CD4-positive, alpha-beta T cell treated with Interleukin-6 at 100 ng/mL for 8 hours (primary cell): Measurements from ENCODE around the gene PLA2G2F.
"Not testable (repeated sequence)": the region's sequence is repeated elsewhere in the genome, so short reads cannot be mapped to it uniquely, and the experiment has no call there.

ENCODE experiments used
- DNase-seq: peaks from one replicate; pipeline ENCODE4 v3.0.0-alpha.2; 2020; ENCODE audit warnings: mixed read lengths, low spot score

The PLA2G2F gene

GRCh38 chr1:20114021-20114648 is 25.0 kb upstream of the PLA2G2F start:
- DNase-seq = no peak

DNA sequence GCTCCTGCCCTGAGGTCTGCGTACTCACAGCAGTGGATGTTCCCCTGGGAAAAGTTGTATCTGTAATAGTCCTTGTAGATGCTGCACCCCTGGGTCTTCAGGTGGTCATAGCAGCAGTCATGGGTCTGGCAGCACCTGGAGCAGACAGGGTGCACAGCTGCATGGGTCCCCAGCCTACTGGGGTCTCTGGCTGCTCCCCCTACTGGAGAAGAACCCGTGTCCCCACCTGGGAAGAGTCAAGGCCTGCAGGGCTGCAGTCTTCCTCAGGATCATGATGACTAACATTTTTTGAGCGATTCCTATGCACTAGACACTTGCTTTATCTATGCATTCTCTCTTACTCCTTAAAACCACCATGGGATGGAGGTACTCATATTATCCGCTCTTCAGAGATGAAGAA is 23.6 kb upstream of the PLA2G2F start:
- DNase-seq = no peak

DNA sequence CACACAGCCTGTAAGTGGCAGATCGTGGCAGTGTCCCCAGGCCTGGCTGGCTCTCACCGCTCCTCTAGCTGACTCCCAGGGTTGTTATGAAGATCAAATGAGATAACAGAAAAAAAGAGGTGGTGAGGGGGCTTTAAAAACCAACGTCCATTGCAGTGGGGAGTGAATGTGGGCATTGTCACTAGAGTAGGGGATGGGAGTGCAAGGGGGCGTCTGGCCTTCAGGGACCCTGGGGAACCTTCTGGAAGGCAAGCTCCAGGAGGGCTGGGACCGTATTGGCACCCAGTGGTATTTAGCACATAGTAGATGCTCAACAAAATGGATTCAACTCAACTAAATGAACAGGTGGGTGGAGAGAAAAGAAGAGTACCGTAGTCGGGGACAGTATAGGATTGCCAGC is 23.2 kb upstream of the PLA2G2F start:
- DNase-seq = no peak

DNA sequence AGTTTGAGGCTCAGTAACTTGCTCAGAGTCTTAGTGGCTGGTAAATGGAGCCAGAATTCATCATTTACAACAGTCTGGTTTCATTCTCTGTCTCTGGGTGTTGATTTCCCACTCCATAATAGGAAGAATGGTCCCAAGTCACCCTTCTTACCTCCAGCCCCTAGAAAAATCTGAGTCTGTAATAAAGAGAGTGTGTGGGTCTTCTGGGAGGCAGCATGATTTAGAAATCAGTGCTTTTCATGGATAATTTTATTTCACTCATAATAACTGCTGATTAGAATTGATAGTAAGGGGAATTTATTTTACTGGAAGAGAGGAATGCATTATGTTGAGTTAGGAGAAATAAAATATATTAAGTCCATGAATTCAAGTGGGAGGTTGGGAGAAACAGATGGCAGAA is 21.9 kb upstream of the PLA2G2F start:
- DNase-seq = no peak

GRCh38 chr1:20119347-20119746 is 19.8 kb upstream of the PLA2G2F start, which contains the start of gene PLA2G2D:
Gene PLA2G2D (minus strand): TSS chr1:20119536. CDS start chr1:20119498, 38 bp downstream.
- no peak for DNase-seq

GRCh38 chr1:20120796-20121195 is 18.3 kb upstream of the PLA2G2F start:
- no peak for DNase-seq

DNA sequence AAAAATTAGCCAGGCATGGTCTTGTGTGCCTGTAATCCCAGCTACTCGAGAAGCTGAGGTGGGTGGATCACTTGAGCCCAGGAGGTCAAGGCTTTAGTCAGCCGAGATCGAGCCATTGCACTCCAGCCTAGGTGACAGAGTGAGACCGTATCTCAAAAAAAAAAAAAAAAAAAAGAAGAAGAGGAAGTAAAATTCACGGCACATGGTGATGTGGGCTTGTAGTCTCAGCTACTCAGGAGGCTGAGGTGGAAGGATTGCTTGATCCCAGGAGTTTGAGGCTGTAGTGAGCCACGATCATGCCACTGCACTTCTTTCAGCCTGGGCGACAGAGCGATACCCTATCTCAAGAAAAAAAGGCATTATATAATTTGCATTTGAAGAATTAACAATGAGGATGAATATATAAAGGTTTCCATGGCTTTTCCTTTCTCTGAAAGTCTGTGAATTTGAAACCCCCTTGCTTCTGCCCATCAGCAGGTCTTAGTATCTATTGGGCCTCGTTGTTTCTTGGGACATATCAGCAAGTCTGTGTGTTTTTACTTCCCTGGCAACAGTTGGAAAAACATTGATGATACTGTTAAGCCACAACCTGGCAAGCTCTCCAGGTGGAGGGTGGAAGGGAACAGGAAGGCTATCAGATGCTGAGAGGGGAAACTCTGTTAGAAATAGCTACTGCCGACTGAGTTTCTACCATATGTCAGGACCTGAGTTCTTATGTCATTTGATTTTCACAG is 15.2 kb upstream of the PLA2G2F start:
- DNase-seq = no peak

- DNase-seq = no peak
These were observed 14.6 kb upstream of the PLA2G2F start for GRCh38 chr1:20124456-20125057.

DNA sequence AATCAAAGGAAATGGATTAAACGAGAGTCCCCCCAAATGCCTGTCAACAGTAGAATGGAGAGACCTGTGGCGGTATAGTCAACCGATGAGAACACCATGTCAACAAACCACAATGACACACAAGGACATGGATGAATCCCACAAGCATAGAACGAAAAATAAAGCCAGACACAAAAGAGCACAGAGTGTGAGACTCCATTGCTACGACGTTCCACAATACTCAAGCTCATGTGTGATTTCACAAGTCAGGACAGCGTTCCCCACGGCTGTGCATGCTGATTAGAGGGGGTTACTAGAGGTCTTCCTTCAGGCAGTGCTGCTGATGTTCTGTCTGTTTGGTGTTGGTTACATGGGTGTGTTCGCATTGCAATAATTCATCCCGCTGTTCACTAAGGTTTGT is 14.0 kb upstream of the PLA2G2F start:
- DNase-seq = no peak

DNA sequence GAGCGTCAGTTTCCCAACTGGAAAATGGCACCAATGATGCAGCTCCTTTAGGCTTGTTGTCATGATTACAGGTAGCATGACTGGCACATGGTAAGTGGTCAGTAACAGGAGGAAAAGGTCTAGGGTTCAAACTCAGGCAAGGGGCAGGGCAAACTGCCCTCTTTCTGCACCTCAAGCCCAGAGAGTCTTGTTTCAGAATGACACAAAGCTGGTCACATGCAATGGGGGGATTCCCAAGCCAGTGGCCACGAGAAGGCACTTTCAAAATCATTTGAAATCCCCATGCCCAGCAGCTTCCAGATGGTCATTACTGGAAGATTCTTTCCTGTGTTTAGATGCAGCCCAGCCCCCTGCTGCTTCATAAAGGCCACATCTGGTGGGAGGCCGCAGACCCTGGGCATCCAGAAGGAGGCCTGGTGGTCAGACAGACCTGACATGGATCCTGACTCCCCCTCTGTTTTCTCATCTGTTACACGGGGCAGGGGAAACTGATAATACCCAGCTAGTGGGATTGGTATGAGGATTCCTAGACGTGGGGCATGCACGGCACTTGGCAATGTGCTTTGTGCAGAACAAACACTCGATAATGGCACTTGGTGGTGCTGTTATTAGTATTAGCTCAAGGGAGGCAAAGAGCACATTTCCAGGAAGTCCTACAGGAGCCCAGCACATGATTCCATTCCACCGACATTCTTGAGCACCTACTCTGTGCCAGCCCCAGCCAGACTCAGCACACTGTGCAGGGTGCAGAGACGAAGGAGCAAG is 12.9 kb upstream of the PLA2G2F start:
- no peak for DNase-seq

DNA sequence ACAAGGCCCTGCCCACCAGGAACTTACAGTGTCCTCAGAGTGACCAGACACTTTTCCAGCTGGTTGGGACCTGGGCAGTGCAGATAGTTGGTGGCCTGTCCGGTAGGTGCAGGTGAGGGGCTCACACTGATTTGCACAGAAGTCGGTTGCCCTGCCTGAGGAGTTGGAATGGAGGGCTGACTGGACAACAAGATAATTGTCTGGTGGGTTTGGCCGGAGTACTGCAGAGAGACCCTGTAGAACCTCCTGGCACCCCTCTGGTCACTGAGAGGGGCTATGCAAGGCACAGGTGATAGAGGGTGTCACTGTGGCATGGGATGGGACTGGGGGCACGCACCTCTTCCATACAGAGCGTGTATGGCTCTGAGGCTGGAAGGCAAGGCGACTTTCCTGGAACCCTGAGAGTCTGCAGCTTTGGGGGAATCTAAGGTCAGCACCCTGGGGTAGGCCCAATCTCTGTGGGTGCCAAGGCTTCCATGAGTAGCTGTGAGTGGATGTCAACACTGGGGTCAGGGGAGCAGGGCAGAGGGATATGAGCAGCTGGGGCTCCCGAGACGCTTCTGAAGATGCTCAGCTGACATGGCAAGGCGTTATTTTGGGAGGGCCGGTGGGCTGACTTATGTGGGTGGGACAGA is 12.2 kb upstream of the PLA2G2F start:
- no peak for DNase-seq

GRCh38 chr1:20130518-20130917 is 8.6 kb upstream of the PLA2G2F start:
- not testable (repeated sequence) for DNase-seq

GRCh38 chr1:20134995-20135394 is 4.1 kb upstream of the PLA2G2F start:
- DNase-seq = no peak

GRCh38 chr1:20136249-20136648 is 2.9 kb upstream of the PLA2G2F start:
- no peak for DNase-seq

GRCh38 chr1:20137055-20137454 is 2.1 kb upstream of the PLA2G2F start:
- no peak for DNase-seq

DNA sequence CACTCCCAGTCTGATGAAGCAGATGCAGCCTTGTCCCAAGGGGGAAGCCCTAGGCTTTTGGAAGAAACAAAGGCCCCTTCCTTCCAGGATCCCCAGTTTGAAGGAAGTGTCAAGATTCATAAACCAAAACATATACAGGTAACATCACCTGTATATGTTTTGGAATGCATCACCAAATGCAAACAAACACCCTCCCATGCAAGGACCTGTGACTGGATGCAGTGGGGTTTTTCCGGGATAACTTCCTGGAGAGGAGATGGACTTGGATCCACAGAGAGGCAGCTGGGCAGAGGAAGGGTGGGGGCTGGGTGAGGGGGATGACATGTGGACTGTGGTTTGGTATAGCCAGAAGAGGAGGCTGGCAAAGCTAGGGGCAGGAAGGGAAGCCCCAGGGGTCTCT is 1.5 kb upstream of the PLA2G2F start:
- DNase-seq = no peak

GRCh38 chr1:20138346-20138745 is 777 bp upstream of the PLA2G2F start:
- DNase-seq = no peak

DNA sequence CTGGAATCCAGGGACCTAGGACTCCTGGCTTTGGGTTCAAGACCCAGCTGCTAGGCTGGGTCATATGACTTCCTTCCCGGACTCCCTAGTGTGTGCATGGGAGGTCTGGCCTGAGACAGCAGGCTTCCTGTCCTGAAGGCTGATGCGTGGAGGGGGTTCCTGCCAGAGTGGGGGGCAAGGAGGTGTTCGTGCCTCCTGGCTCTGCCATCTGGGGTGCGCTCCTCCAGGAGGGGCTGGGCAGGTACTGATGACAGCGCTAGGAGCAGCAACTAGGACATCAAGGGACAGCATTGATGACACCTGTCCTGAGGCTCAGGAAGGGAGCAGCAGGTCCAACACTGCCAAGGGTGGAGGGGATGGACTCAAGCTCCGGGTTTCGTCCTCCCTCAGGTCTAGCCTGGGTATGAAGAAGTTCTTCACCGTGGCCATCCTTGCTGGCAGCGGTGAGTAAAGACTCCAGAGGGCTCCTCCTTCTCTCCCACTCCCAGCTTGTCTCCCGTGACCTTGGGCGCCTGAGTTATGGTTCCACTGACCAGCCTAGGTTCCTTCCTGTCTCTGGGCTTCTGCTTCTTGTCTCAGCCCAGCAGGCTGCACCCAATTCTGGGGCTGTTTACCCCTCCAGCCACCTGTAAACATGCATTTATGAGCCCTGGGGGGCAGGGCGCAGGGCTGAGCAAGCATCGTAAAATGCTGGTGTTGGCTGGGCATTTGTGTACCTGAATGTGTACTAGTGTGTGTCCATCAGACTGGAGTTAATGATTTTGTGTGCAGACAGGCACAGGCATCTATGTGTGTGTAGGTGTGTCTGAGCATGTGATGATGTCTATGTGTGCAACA is 871 bp downstream of the PLA2G2F start:
- no peak for DNase-seq

- no peak for DNase-seq
These were observed 1.9 kb downstream of the PLA2G2F start for GRCh38 chr1:20141001-20141400.

DNA sequence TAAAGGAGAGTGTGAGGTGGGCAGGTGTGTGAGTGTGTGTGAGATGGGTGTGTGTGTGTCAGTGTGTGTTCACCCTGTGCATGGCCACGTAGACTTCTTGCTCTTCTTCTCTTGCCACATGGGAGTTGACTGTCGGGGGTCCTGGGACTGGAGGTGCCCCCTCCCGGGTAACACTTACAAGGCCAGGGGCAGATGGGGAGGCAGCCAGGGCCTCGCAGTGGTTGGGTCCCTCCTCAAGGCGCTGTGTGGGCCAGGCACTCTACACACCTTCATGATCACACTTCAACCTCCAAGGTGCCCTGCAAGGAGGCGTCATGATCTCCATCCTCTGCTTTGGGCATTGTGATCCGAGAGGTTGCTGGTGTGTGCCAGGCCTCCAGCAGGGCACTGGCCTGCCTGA is 2.3 kb downstream of the PLA2G2F start:
- DNase-seq = no peak

GRCh38 chr1:20142001-20142710 is 3.0 kb downstream of the PLA2G2F start:
- DNase-seq = no peak
